ENCODE measurements around the gene ZNF616.
A peak's percentile ranks its signal among the peaks of the same experiment; 100 is the strongest.
"Not testable (repeated sequence)": the region's sequence is repeated elsewhere in the genome, so short reads cannot be mapped to it uniquely, and the experiment has no call there.

The ZNF616 gene

GRCh38 chr19:52140032-52140710, 433 bp upstream of the ZNF616 start:
- Mint-ChIP-seq H3K9me3 (peaks cover 49% of the 10 kb centered on the region), H3K27me3 (ENCODE audit: low read depth) (no peaks in the 10 kb centered on the region), H3K4me1 (ENCODE audit: low read depth) (peaks cover 19% of the 10 kb centered on the region), H3K36me3 (ENCODE audit: low read depth) (peaks cover 30% of the 10 kb centered on the region), H3K27ac (peak overlapping the region; percentile 91), H3K4me3 (peak overlapping the region; percentile 97)
- DNase-seq (ENCODE audit: low spot score), result peak; percentile 92

- H3K27me3 Mint-ChIP-seq (ENCODE audit: low read depth), result no peaks in the 10 kb centered on the region
- peak overlapping the region; percentile 91 for H3K27ac Mint-ChIP-seq
- no peak for DNase-seq (ENCODE audit: low spot score)
- H3K36me3 Mint-ChIP-seq (ENCODE audit: low read depth), result peaks cover 41% of the 10 kb centered on the region
- H3K9me3 Mint-ChIP-seq, result peaks cover 54% of the 10 kb centered on the region
- peak overlapping the region; percentile 97 for H3K4me3 Mint-ChIP-seq
- H3K4me1 Mint-ChIP-seq (ENCODE audit: low read depth), result peaks cover 19% of the 10 kb centered on the region
These were observed 821 bp downstream of the ZNF616 start for GRCh38 chr19:52138983-52139251.

GRCh38 chr19:52138278-52138982, 1.3 kb downstream of the ZNF616 start:
- peak overlapping the region; percentile 97 for H3K4me3 Mint-ChIP-seq
- no peaks in the 10 kb centered on the region for H3K27me3 Mint-ChIP-seq (ENCODE audit: low read depth)
- H3K36me3 Mint-ChIP-seq (ENCODE audit: low read depth), result peaks cover 43% of the 10 kb centered on the region
- DNase-seq (ENCODE audit: low spot score), result peak; percentile 5
- peak overlapping the region; percentile 91 for H3K27ac Mint-ChIP-seq
- H3K9me3 Mint-ChIP-seq, result peaks cover 57% of the 10 kb centered on the region
- peaks cover 19% of the 10 kb centered on the region for H3K4me1 Mint-ChIP-seq (ENCODE audit: low read depth)

- Mint-ChIP-seq H3K27ac (no peak overlapping the region), H3K36me3 (ENCODE audit: low read depth) (peaks cover 82% of the 10 kb centered on the region), H3K9me3 (peaks cover 76% of the 10 kb centered on the region), H3K4me1 (ENCODE audit: low read depth) (no peaks in the 10 kb centered on the region), H3K4me3 (no peak overlapping the region), H3K27me3 (ENCODE audit: low read depth) (no peaks in the 10 kb centered on the region)
- no peak for DNase-seq (ENCODE audit: low spot score)
These were observed 19.5 kb downstream of the ZNF616 start for GRCh38 chr19:52120286-52120685.

GRCh38 chr19:52115526-52116053, 24.1 kb downstream of the ZNF616 start:
- Mint-ChIP-seq H3K27ac (no peak overlapping the region), H3K9me3 (peaks cover 89% of the 10 kb centered on the region), H3K4me3 (no peak overlapping the region), H3K36me3 (ENCODE audit: low read depth) (peaks cover 52% of the 10 kb centered on the region), H3K27me3 (ENCODE audit: low read depth) (no peaks in the 10 kb centered on the region), H3K4me1 (ENCODE audit: low read depth) (no peaks in the 10 kb centered on the region)
- DNase-seq (ENCODE audit: low spot score), result no peak

GRCh38 chr19:52114691-52115090, 25.0 kb downstream of the ZNF616 start:
- H3K9me3 Mint-ChIP-seq, result peaks cover 89% of the 10 kb centered on the region
- DNase-seq (ENCODE audit: low spot score), result no peak
- no peak overlapping the region for H3K4me3 Mint-ChIP-seq
- no peaks in the 10 kb centered on the region for H3K27me3 Mint-ChIP-seq (ENCODE audit: low read depth)
- no peak overlapping the region for H3K27ac Mint-ChIP-seq
- no peaks in the 10 kb centered on the region for H3K4me1 Mint-ChIP-seq (ENCODE audit: low read depth)
- H3K36me3 Mint-ChIP-seq (ENCODE audit: low read depth), result peaks cover 44% of the 10 kb centered on the region

GRCh38 chr19:52112624-52113023, 27.1 kb downstream of the ZNF616 start:
- Mint-ChIP-seq H3K36me3 (ENCODE audit: low read depth) (peaks cover 30% of the 10 kb centered on the region), H3K4me3 (no peak overlapping the region), H3K4me1 (ENCODE audit: low read depth) (no peaks in the 10 kb centered on the region), H3K27me3 (ENCODE audit: low read depth) (no peaks in the 10 kb centered on the region), H3K27ac (no peak overlapping the region), H3K9me3 (peaks cover 85% of the 10 kb centered on the region)
- no peak for DNase-seq (ENCODE audit: low spot score)

GRCh38 chr19:52110780-52111179, 29.0 kb downstream of the ZNF616 start:
- Mint-ChIP-seq H3K4me3 (no peak overlapping the region), H3K36me3 (ENCODE audit: low read depth) (peaks cover 15% of the 10 kb centered on the region), H3K4me1 (ENCODE audit: low read depth) (no peaks in the 10 kb centered on the region), H3K27me3 (ENCODE audit: low read depth) (no peaks in the 10 kb centered on the region), H3K27ac (no peak overlapping the region), H3K9me3 (peaks cover 80% of the 10 kb centered on the region)
- DNase-seq (ENCODE audit: low spot score), result no peak

GRCh38 chr19:52102782-52103181, 37.0 kb downstream of the ZNF616 start:
- Mint-ChIP-seq H3K9me3 (peaks cover 44% of the 10 kb centered on the region), H3K27me3 (ENCODE audit: low read depth) (no peaks in the 10 kb centered on the region), H3K4me1 (ENCODE audit: low read depth) (no peaks in the 10 kb centered on the region), H3K4me3 (no peak overlapping the region), H3K36me3 (ENCODE audit: low read depth) (no peaks in the 10 kb centered on the region), H3K27ac (no peak overlapping the region)
- no peak for DNase-seq (ENCODE audit: low spot score)

GRCh38 chr19:52101866-52102562, 37.7 kb downstream of the ZNF616 start:
- Mint-ChIP-seq H3K9me3 (peaks cover 44% of the 10 kb centered on the region), H3K4me1 (ENCODE audit: low read depth) (no peaks in the 10 kb centered on the region)
- no peak for DNase-seq (ENCODE audit: low spot score)

GRCh38 chr19:52099497-52100138, 40.1 kb downstream of the ZNF616 start:
- Mint-ChIP-seq H3K4me1 (ENCODE audit: low read depth) (peaks cover 3% of the 10 kb centered on the region), H3K4me3 (no peak overlapping the region), H3K27me3 (ENCODE audit: low read depth) (no peaks in the 10 kb centered on the region), H3K9me3 (peaks cover 53% of the 10 kb centered on the region), H3K27ac (no peak overlapping the region), H3K36me3 (ENCODE audit: low read depth) (peaks cover 10% of the 10 kb centered on the region)
- no peak for DNase-seq (ENCODE audit: low spot score)

More at GRCh38 chr19:52101866-52102562, 37.7 kb downstream of the ZNF616 start:
- Mint-ChIP-seq H3K4me3 (no peak overlapping the region), H3K27me3 (ENCODE audit: low read depth) (no peaks in the 10 kb centered on the region), H3K36me3 (ENCODE audit: low read depth) (no peaks in the 10 kb centered on the region), H3K27ac (no peak overlapping the region)

GRCh38 chr19:52096416-52096815, 43.3 kb downstream of the ZNF616 start:
- peak overlapping the region; percentile 89 for H3K4me3 Mint-ChIP-seq
- not testable (repeated sequence) for H3K27ac Mint-ChIP-seq; DNase-seq (ENCODE audit: low spot score); H3K27me3 Mint-ChIP-seq (ENCODE audit: low read depth)
- peaks cover 40% of the 10 kb centered on the region for H3K36me3 Mint-ChIP-seq (ENCODE audit: low read depth)
- H3K4me1 Mint-ChIP-seq (ENCODE audit: low read depth), result peaks cover 15% of the 10 kb centered on the region
- peaks cover 76% of the 10 kb centered on the region for H3K9me3 Mint-ChIP-seq

GRCh38 chr19:52095172-52096014, 44.3 kb downstream of the ZNF616 start, which contains the start of gene ZNF841:
Gene ZNF841, minus strand, starts transcription at chr19:52095765. Its CDS starts 10,964 bp downstream, at chr19:52084801.
- Mint-ChIP-seq H3K4me1 (ENCODE audit: low read depth) (peaks cover 15% of the 10 kb centered on the region), H3K9me3 (peaks cover 84% of the 10 kb centered on the region), H3K27ac (peak within 1 kb of the TSS; percentile 89), H3K4me3 (peak within 1 kb of the TSS; percentile 89), H3K36me3 (ENCODE audit: low read depth) (peaks cover 50% of the 10 kb centered on the region), H3K27me3 (ENCODE audit: low read depth) (no peaks in the 10 kb centered on the region)
- DNase-seq (ENCODE audit: low spot score), result peak; percentile 79

Measured in T-helper 2 cell treated with Interferon-gamma antibody and Interleukin-4, amounts not matched to agents 5 μg/mL and 100 μg/mL, for 36 hours (primary cell).